ENCODE data around the gene UBE2Z.

UBE2Z gene

DNA sequence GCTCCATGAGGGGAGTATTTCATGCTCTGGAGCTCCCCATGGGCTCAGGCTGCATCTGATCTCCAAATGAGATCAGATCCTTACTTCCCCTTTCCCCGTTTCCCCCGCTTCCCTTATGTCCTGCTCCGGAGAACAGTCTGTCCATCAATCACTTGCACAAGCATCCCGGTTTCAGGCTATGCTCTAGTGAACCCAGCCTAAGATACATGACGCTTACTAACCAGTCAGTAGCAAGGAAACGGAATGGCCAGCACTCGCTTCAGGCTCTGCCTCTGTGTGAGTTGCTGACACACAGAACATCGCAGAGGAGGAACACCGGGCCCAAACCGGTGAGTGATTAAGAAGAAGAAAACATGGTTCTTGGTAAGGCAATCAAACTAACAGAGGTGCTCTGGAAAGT is 25.0 kb upstream of the UBE2Z start:
- Histone ChIP-seq H3K9me3 (ENCODE audit: control extremely low read depth in 1 of 5, control insufficient read depth in 4 of 5, insufficient read depth in 2 of 5, low read depth in 1 of 5, low read length in 4 of 5) (no peaks in the 10 kb centered on the region), H3K36me3 (ENCODE audit: control insufficient read depth in 4 of 4, insufficient read depth in 4 of 4, low read length in 3 of 4) (no peaks in the 10 kb centered on the region), H3K4me1 (ENCODE audit: control extremely low read depth in 1 of 4, control insufficient read depth in 4 of 4, insufficient read depth in 4 of 4, low read length in 3 of 4) (peaks cover 0 to under 1% (median under 1%) of the 10 kb centered on the region in 4 experiments), H3K4me3 (ENCODE audit: control insufficient read depth in 1 of 7, extremely low read depth in 1 of 7, insufficient read depth in 4 of 7, low read depth in 2 of 7, low read length in 6 of 7) (no peak overlapping the region), H3K27ac (ENCODE audit: insufficient read depth in 1 of 2, low read depth in 1 of 2, low read length in 2 of 2, poor library complexity in 1 of 2, severe bottlenecking in 2 of 2) (no peak overlapping the region), H3K27me3 (replicated peaks in 2 of 5; ENCODE audit: control insufficient read depth in 4 of 5, insufficient read depth in 5 of 5, low read length in 4 of 5) (peaks cover 0 to 1% (median 0%) of the 10 kb centered on the region in 5 experiments)
- ChIA-PET POLR2A (interaction anchor here (0.6 kb wide), 1 partner anchor 160 kb away, joined by 4 read pairs; the partner anchor contains the start of gene PRAC2), CTCF (interaction anchor here (1.0 to 50.0 kb wide), 6 partner anchors 15 to 166 kb away, joined by 3 to 1090 read pairs (median 5); partner anchors contain the start of gene TTLL6)
- WGBS (ENCODE audit: insufficient coverage), result 73% methylated on average over 10 of the region's 10 CpGs
- no peak for DNase-seq

GRCh38 chr17:48890086-48890485 is 18.1 kb upstream of the UBE2Z start:
- Histone ChIP-seq H3K4me1 (ENCODE audit: control extremely low read depth in 1 of 4, control insufficient read depth in 4 of 4, insufficient read depth in 4 of 4, low read length in 3 of 4) (peaks cover 11 to 20% (median 16%) of the 10 kb centered on the region in 4 experiments), H3K27ac (ENCODE audit: insufficient read depth in 1 of 2, low read depth in 1 of 2, low read length in 2 of 2, poor library complexity in 1 of 2, severe bottlenecking in 2 of 2) (no peak overlapping the region), H3K4me3 (ENCODE audit: control insufficient read depth in 1 of 7, extremely low read depth in 1 of 7, insufficient read depth in 4 of 7, low read depth in 2 of 7, low read length in 6 of 7) (no peak overlapping the region), H3K36me3 (ENCODE audit: control insufficient read depth in 4 of 4, insufficient read depth in 4 of 4, low read length in 3 of 4) (peaks cover 2 to 5% (median 3%) of the 10 kb centered on the region in 4 experiments), H3K27me3 (replicated peaks in 2 of 5; ENCODE audit: control insufficient read depth in 4 of 5, insufficient read depth in 5 of 5, low read length in 4 of 5) (no peaks in the 10 kb centered on the region), H3K9me3 (ENCODE audit: control extremely low read depth in 1 of 5, control insufficient read depth in 4 of 5, insufficient read depth in 2 of 5, low read depth in 1 of 5, low read length in 4 of 5) (no peaks in the 10 kb centered on the region)
- ChIA-PET CTCF (interaction anchor here (1.6 to 50.0 kb wide), 3 partner anchors 11 to 166 kb away, joined by 4 to 1090 read pairs (median 5); partner anchors contain the start of gene TTLL6), POLR2A (interaction anchor here (0.6 kb wide), 1 partner anchor 165 kb away, joined by 3 read pairs; no protein-coding TSS in a partner anchor)
- DNase-seq, result no peak
- WGBS (ENCODE audit: insufficient coverage), result 100% methylated on average over 2 of the region's 2 CpGs

DNA sequence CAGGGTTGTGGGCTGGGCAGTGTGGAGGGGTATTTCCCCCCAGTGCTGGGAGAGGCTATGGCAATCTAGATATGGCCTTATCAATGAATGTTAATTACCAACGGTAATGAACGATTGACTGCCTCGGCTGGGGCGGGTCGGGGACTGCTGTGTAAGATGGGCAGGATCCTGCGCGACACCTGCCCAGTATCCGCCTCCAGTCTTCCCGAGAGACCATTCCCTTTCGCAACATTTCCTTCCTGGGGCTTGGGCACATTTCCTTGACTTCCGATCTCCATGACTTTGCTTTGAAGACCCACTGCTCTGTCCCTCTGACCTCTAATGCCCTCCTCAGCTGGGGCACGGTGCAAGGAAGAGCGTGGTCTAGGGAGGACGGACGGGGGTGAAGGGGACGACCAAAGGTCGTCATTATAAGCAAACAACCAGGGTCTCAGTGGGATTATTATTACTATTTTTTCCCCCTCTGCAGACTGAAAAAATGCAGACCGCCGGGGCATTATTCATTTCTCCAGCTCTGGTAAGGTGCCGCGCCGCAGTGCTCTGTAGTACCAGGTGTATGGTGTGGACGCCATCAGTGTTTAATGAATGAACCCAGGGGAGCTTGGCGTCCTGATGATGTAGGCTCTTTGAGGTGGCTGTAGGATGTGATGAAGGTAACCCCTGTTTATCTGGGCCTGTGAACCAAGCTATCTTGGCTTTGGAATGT is 15.1 kb upstream of the UBE2Z start:
- 1% methylated on average over 15 of the region's 24 CpGs for WGBS (ENCODE audit: insufficient coverage)
- Histone ChIP-seq H3K9me3 (ENCODE audit: control extremely low read depth in 1 of 5, control insufficient read depth in 4 of 5, insufficient read depth in 2 of 5, low read depth in 1 of 5, low read length in 4 of 5) (no peaks in the 10 kb centered on the region), H3K36me3 (ENCODE audit: control insufficient read depth in 4 of 4, insufficient read depth in 4 of 4, low read length in 3 of 4) (peaks cover 7 to 29% (median 13%) of the 10 kb centered on the region in 4 experiments), H3K27ac (ENCODE audit: insufficient read depth in 1 of 2, low read depth in 1 of 2, low read length in 2 of 2, poor library complexity in 1 of 2, severe bottlenecking in 2 of 2) (peak overlapping the region; percentile 58 to 84), H3K4me3 (ENCODE audit: control insufficient read depth in 1 of 7, extremely low read depth in 1 of 7, insufficient read depth in 4 of 7, low read depth in 2 of 7, low read length in 6 of 7) (peak overlapping the region; percentile 54 to 96 (median 82)), H3K27me3 (replicated peaks in 2 of 5; ENCODE audit: control insufficient read depth in 4 of 5, insufficient read depth in 5 of 5, low read length in 4 of 5) (no peaks in the 10 kb centered on the region), H3K4me1 (ENCODE audit: control extremely low read depth in 1 of 4, control insufficient read depth in 4 of 4, insufficient read depth in 4 of 4, low read length in 3 of 4) (peaks cover 11 to 20% (median 16%) of the 10 kb centered on the region in 4 experiments)
- no peak for DNase-seq
- CTCF ChIA-PET, result interaction anchor here (1.8 to 50.0 kb wide), 3 partner anchors 8 to 86 kb away, joined by 4 to 1090 read pairs (median 11); partner anchors contain the start of genes TTLL6 and UBE2Z
- POLR2A ChIA-PET, result interaction anchor here (1.3 to 1.4 kb wide), 2 partner anchors 14 to 16 kb away, joined by 6 to 17 read pairs; no protein-coding TSS in a partner anchor

DNA sequence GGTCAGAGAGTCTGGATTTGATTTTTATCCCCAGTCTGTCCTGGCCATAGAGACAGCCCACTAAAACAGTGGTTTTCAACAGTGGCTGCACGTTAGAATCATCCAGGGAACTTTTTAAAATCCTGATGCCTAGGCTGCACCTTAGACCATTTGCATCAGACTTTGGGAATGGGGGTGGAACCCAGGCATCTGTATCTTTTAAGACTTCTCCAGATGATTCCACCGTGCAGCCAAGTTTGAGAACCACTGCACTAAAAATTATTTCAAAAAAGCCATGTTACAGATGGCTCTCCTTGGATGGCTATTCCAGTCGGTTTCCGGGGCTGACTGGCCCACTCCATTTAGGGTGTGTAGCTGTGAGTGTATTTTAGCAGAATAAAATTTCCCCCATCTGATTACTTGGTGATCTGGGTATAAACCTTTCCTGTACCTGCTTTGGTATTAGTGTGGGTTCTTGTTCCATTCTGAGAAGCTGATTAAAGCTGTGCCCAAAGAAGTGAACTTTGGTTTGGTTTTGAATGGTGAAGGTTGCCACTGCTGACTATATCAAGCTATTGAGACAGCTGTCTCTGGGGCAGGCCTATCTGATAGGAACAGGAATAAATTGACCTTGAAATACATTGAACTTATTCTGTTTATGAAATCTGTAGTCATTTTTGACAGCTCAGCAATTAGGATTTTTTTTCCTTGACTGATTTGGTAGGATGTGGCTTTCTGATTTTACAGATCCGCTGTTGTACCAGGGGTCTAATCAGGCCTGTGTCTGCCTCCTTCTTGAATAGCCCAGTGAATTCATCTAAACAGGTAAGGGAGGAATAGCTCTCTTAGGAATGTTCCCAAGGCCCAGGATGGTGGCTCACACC is 14.3 kb upstream of the UBE2Z start:
- Histone ChIP-seq H3K9me3 (ENCODE audit: control extremely low read depth in 1 of 5, control insufficient read depth in 4 of 5, insufficient read depth in 2 of 5, low read depth in 1 of 5, low read length in 4 of 5) (no peaks in the 10 kb centered on the region), H3K27ac (ENCODE audit: insufficient read depth in 1 of 2, low read depth in 1 of 2, low read length in 2 of 2, poor library complexity in 1 of 2, severe bottlenecking in 2 of 2) (peak overlapping the region; percentile 58 to 84), H3K4me1 (ENCODE audit: control extremely low read depth in 1 of 4, control insufficient read depth in 4 of 4, insufficient read depth in 4 of 4, low read length in 3 of 4) (peaks cover 11 to 20% (median 16%) of the 10 kb centered on the region in 4 experiments), H3K27me3 (replicated peaks in 2 of 5; ENCODE audit: control insufficient read depth in 4 of 5, insufficient read depth in 5 of 5, low read length in 4 of 5) (no peaks in the 10 kb centered on the region), H3K36me3 (ENCODE audit: control insufficient read depth in 4 of 4, insufficient read depth in 4 of 4, low read length in 3 of 4) (peaks cover 7 to 35% (median 17%) of the 10 kb centered on the region in 4 experiments), H3K4me3 (ENCODE audit: control insufficient read depth in 1 of 7, extremely low read depth in 1 of 7, insufficient read depth in 4 of 7, low read depth in 2 of 7, low read length in 6 of 7) (peak overlapping the region in 6 of 7 experiments; percentile 54 to 96 (median 84))
- no peak for DNase-seq
- 56% methylated on average over 3 of the region's 5 CpGs for WGBS (ENCODE audit: insufficient coverage)
- CTCF ChIA-PET, result interaction anchor here (1.0 to 50.0 kb wide), 5 partner anchors 9 to 87 kb away, joined by 3 to 1090 read pairs (median 4); partner anchors contain the start of genes TTLL6 and UBE2Z
- POLR2A ChIA-PET, result interaction anchor here (0.6 kb wide), 1 partner anchor 13 kb away, joined by 3 read pairs; no protein-coding TSS in a partner anchor

DNA sequence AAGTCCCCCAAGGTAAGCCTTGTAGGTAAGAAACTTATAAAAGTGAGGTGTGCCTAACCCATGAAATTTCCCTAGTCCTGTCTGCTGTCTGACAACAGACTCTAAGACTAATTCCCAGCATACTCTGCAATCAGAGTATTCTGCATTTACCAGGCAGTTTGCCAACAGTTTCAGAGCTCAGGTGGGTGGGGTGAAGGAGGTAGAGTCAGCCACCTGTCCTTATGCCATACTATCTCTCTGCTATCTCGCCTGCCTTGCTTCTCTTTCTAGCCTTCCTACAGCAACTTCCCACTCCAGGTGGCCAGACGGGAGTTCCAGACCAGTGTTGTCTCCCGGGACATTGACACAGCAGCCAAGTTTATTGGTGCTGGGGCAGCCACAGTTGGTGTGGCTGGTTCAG is 13.3 kb upstream of the UBE2Z start:
- no peak overlapping the region for H3K27ac ChIP-seq (ENCODE audit: insufficient read depth in 1 of 2, low read depth in 1 of 2, low read length in 2 of 2, poor library complexity in 1 of 2, severe bottlenecking in 2 of 2)
- H3K4me3 ChIP-seq (ENCODE audit: control insufficient read depth in 1 of 7, extremely low read depth in 1 of 7, insufficient read depth in 4 of 7, low read depth in 2 of 7, low read length in 6 of 7), result no peak overlapping the region
- H3K27me3 ChIP-seq (replicated peaks in 2 of 5; ENCODE audit: control insufficient read depth in 4 of 5, insufficient read depth in 5 of 5, low read length in 4 of 5), result no peaks in the 10 kb centered on the region
- no peaks in the 10 kb centered on the region for H3K9me3 ChIP-seq (ENCODE audit: control extremely low read depth in 1 of 5, control insufficient read depth in 4 of 5, insufficient read depth in 2 of 5, low read depth in 1 of 5, low read length in 4 of 5)
- POLR2A ChIA-PET, result no interaction called here
- H3K36me3 ChIP-seq (ENCODE audit: control insufficient read depth in 4 of 4, insufficient read depth in 4 of 4, low read length in 3 of 4), result peaks cover 7 to 35% (median 17%) of the 10 kb centered on the region in 4 experiments
- WGBS (ENCODE audit: insufficient coverage), result 97% methylated on average over 3 of the region's 3 CpGs
- H3K4me1 ChIP-seq (ENCODE audit: control extremely low read depth in 1 of 4, control insufficient read depth in 4 of 4, insufficient read depth in 4 of 4, low read length in 3 of 4), result peaks cover 11 to 20% (median 16%) of the 10 kb centered on the region in 4 experiments
- CTCF ChIA-PET, result interaction anchor here (1.0 to 50.0 kb wide), 4 partner anchors 9 to 88 kb away, joined by 3 to 1090 read pairs (median 7); partner anchors contain the start of gene TTLL6
- DNase-seq, result no peak

DNA sequence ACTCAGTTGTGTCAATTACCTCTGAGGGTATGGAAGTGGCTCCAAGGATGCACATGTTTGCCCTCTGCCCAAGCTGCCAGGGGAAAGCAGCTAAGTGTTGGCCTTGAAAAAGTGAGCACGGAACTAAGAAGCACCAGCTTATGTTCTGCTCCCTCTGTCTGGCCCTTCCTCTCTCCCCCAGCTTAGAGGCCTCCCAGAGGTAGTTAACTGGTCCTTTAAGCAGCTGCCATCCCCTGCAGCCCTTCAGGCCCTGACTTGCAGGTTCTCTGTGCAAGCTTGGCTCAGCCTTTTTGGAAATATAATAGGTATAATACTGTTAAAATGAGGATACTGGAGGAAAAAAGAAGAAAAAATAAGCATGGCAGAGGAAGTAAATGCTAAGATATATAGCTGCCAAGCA is 7.0 kb upstream of the UBE2Z start:
- no CpG with 5 or more reads among the region's 1 CpG for WGBS (ENCODE audit: insufficient coverage)
- Histone ChIP-seq H3K36me3 (ENCODE audit: control insufficient read depth in 4 of 4, insufficient read depth in 4 of 4, low read length in 3 of 4) (peaks cover 3 to 18% (median 9%) of the 10 kb centered on the region in 4 experiments), H3K4me1 (ENCODE audit: control extremely low read depth in 1 of 4, control insufficient read depth in 4 of 4, insufficient read depth in 4 of 4, low read length in 3 of 4) (no peaks in the 10 kb centered on the region), H3K27me3 (replicated peaks in 2 of 5; ENCODE audit: control insufficient read depth in 4 of 5, insufficient read depth in 5 of 5, low read length in 4 of 5) (no peaks in the 10 kb centered on the region), H3K4me3 (ENCODE audit: control insufficient read depth in 1 of 7, extremely low read depth in 1 of 7, insufficient read depth in 4 of 7, low read depth in 2 of 7, low read length in 6 of 7) (no peak overlapping the region), H3K9me3 (ENCODE audit: control extremely low read depth in 1 of 5, control insufficient read depth in 4 of 5, insufficient read depth in 2 of 5, low read depth in 1 of 5, low read length in 4 of 5) (no peaks in the 10 kb centered on the region), H3K27ac (ENCODE audit: insufficient read depth in 1 of 2, low read depth in 1 of 2, low read length in 2 of 2, poor library complexity in 1 of 2, severe bottlenecking in 2 of 2) (no peak overlapping the region)
- DNase-seq, result no peak
- ChIA-PET POLR2A (no interaction called here), CTCF (no interaction called here)

Measured in common myeloid progenitor, CD34-positive (primary cell).